ENCODE measurements around the gene LGR4. TPM values are rescaled to one million over a fixed set of nuclear protein-coding genes. Genes with fewer than 3 reads are reported as not detected.

LGR4 gene
- total RNA-seq, 3 donors from 2014 or later: 81.9 to 185 (median 104) TPM

- no peaks in the 10 kb centered on the region for H3K9me3 ChIP-seq
- TF ChIP-seq, protein P1, sequence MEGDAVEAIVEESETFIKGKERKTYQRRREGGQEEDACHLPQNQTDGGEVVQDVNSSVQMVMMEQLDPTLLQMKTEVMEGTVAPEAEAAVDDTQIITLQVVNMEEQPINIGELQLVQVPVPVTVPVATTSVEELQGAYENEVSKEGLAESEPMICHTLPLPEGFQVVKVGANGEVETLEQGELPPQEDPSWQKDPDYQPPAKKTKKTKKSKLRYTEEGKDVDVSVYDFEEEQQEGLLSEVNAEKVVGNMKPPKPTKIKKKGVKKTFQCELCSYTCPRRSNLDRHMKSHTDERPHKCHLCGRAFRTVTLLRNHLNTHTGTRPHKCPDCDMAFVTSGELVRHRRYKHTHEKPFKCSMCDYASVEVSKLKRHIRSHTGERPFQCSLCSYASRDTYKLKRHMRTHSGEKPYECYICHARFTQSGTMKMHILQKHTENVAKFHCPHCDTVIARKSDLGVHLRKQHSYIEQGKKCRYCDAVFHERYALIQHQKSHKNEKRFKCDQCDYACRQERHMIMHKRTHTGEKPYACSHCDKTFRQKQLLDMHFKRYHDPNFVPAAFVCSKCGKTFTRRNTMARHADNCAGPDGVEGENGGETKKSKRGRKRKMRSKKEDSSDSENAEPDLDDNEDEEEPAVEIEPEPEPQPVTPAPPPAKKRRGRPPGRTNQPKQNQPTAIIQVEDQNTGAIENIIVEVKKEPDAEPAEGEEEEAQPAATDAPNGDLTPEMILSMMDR (IDR thresholded peaks at IDR 0.05): no peak
- H3K4me1 ChIP-seq (ENCODE audit: low read depth): peaks cover 9% of the 10 kb centered on the region
- H3K4me3 ChIP-seq: no peak overlapping the region
- DNase-seq: no peak
- ATAC-seq: no peak
- intact Hi-C loops (cut with DNase I, micrococcal nuclease): no loop called here
- H3K36me3 ChIP-seq (ENCODE audit: low read depth): no peaks in the 10 kb centered on the region
These were observed 35.7 kb downstream of the LGR4 start for GRCh38 chr11:27436916-27437315.

GRCh38 chr11:27433742-27434141 is 38.8 kb downstream of the LGR4 start:
- Histone ChIP-seq H3K36me3 (ENCODE audit: low read depth) (no peaks in the 10 kb centered on the region), H3K9me3 (no peaks in the 10 kb centered on the region), H3K4me3 (no peak overlapping the region), H3K4me1 (ENCODE audit: low read depth) (peaks cover 9% of the 10 kb centered on the region)
- TF ChIP-seq, protein P1 (IDR thresholded peaks at IDR 0.05): no peak
- intact Hi-C loops (cut with DNase I, micrococcal nuclease): no loop called here
- ATAC-seq (no peak), DNase-seq (no peak)

- H3K4me1 ChIP-seq (ENCODE audit: low read depth): no peaks in the 10 kb centered on the region
- no peak for ATAC-seq
- intact Hi-C loops (cut with DNase I, micrococcal nuclease): no loop called here
These were observed 40.8 kb downstream of the LGR4 start for GRCh38 chr11:27431808-27432207.

DNA sequence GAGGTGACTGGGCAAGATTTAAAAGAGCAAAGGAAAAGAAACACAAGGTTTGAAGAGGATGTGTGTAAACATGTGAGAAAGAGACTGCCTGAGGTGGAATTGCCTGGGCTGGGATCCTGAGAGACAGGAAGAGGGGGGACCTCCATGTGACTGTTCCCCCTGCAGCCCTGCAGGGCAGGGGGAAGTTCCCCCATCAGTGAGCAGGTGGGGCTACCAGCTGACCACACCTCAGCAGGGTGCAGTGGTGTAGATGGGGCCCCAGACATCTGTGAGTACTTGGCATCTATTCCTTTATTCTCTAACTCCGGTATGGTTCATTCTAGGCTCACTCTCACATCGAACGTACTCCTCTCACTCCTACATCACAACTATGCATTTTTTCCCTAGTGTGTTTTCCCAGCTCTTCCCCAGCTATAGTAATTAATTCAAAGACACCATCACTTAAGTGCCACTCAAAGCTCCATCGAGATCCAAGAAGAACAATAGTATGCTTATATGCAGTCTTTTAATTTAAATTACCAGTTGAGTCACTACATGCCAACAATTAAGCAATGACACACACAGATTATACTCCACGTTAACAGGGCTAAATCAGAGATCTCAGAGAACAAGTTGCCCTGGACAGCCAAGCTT is 42.7 kb downstream of the LGR4 start:
- H3K4me3 ChIP-seq: no peak overlapping the region
- H3K36me3 ChIP-seq (ENCODE audit: low read depth): no peaks in the 10 kb centered on the region
- TF ChIP-seq, protein P1 (IDR thresholded peaks at IDR 0.05): no peak
- DNase-seq (no peak), ATAC-seq (peak; percentile 42)
- H3K4me1 ChIP-seq (ENCODE audit: low read depth): no peaks in the 10 kb centered on the region
- H3K9me3 ChIP-seq: no peaks in the 10 kb centered on the region
- intact Hi-C loops (cut with DNase I, micrococcal nuclease): no loop called here

More at GRCh38 chr11:27431808-27432207, 40.8 kb downstream of the LGR4 start:
- Histone ChIP-seq H3K9me3 (no peaks in the 10 kb centered on the region), H3K4me3 (no peak overlapping the region), H3K36me3 (ENCODE audit: low read depth) (no peaks in the 10 kb centered on the region)
- no peak for DNase-seq
- TF ChIP-seq, protein P1 (IDR thresholded peaks at IDR 0.05): no peak

DNA sequence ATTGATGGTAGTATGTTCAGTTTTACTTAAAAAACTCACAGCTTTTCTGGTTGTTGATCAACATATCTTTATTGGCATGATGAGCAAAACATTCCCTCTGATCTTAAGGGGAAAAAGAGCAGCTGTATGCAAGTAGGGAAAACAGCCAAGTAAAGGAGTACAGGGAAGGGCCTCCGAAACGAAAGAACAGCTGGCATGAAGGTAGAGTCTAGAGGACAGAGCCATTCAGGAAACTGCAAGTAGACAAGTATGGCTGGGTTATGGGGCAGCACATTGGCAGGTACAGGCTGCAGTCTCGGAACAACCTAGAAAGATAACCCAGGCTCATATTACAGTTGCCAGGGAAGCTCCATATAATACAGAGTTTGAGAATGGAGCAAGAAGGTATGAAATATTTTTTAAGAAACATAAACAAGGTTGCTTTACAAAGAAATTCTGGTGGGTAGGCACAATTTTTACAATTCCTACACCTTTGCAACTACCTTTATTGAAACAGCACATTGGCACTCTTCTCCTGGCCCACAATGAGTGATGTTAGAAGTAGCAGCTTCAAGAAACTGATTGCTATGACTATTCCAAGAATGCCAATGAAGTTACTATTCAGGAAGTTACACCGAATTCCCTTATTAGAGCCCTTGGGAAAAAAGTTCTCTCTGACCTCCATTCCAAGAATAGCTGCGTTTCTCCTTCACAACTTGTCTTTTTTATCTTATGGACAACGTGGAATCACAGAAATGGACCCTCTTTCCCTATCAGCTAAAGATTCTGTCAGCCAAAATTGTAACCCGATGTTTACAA is 45.2 kb downstream of the LGR4 start:
- ATAC-seq: peak; percentile 66
- Histone ChIP-seq H3K4me1 (ENCODE audit: low read depth) (peaks cover under 1% of the 10 kb centered on the region), H3K36me3 (ENCODE audit: low read depth) (no peaks in the 10 kb centered on the region), H3K9me3 (no peaks in the 10 kb centered on the region), H3K4me3 (no peak overlapping the region)
- no peak for DNase-seq
- intact Hi-C loops (cut with DNase I, micrococcal nuclease): no loop called here
- TF ChIP-seq, protein P1 (IDR thresholded peaks at IDR 0.05): no peak

Measured in mucosa of descending colon (tissue), 3 donors.